NCI-H2196 (cell line): ENCODE data around the gene CHCHD2.
"Not testable (repeated sequence)": the region's sequence is repeated elsewhere in the genome, so short reads cannot be mapped to it uniquely, and the experiment has no call there.

Experiments used
- DNase-seq: peaks from one replicate; lab custom pipeline; 2025; ENCODE audit not compliant: unreplicated experiment; lab: John Stamatoyannopoulos, UW

The CHCHD2 gene

GRCh38 chr7:56086761-56087160 is 19.5 kb downstream of the CHCHD2 start:
- no peak for DNase-seq

- peak; percentile 79 for DNase-seq
Observed at GRCh38 chr7:56083150-56083785, 23.0 kb downstream of the CHCHD2 start.

- no peak for DNase-seq
Observed at GRCh38 chr7:56081626-56082340, 24.5 kb downstream of the CHCHD2 start.

GRCh38 chr7:56080726-56081435 is 25.4 kb downstream of the CHCHD2 start:
- DNase-seq: not testable (repeated sequence)

GRCh38 chr7:56079450-56080185 is 26.7 kb downstream of the CHCHD2 start:
- peak; percentile 96 for DNase-seq

- DNase-seq: no peak
Observed at GRCh38 chr7:56078196-56078595, 28.1 kb downstream of the CHCHD2 start.

- no peak for DNase-seq
Observed at GRCh38 chr7:56077681-56078080, 28.6 kb downstream of the CHCHD2 start.

GRCh38 chr7:56074371-56074791 is 31.9 kb downstream of the CHCHD2 start:
- DNase-seq: peak; percentile 95

GRCh38 chr7:56066376-56066775 is 39.9 kb downstream of the CHCHD2 start:
- not testable (repeated sequence) for DNase-seq

GRCh38 chr7:56063882-56064625 is 42.2 kb downstream of the CHCHD2 start, which contains the start of gene SUMF2:
SUMF2 (plus strand) TSS chr7:56064286; CDS start chr7:56064312, 26 bp downstream.
- peak; percentile 95 for DNase-seq

- no peak for DNase-seq
Observed at GRCh38 chr7:56063500-56063881, 42.8 kb downstream of the CHCHD2 start.

- DNase-seq: no peak
Observed at GRCh38 chr7:56062382-56062781, 43.9 kb downstream of the CHCHD2 start.

- DNase-seq: no peak
Observed at GRCh38 chr7:56053993-56054392, 52.3 kb downstream of the CHCHD2 start.

- DNase-seq: no peak
Observed at GRCh38 chr7:56053379-56053778, 52.9 kb downstream of the CHCHD2 start.
